Measurements from ENCODE around the gene NDP.

Gene NDP

GRCh38 chrX:44017676-44018075 lies 44.5 kb upstream of the NDP start:
- no peak overlapping the region for H3K4me2 ChIP-seq (ENCODE audit: low read length)
- no peak overlapping the region for H3K27ac ChIP-seq (ENCODE audit: low read length)
- no peak overlapping the region for H2AFZ ChIP-seq (ENCODE audit: low read depth, low read length)
- H3K9me3 ChIP-seq (ENCODE audit: insufficient read depth, low read length): no peaks in the 10 kb centered on the region
- no peaks in the 10 kb centered on the region for H3K79me2 ChIP-seq (ENCODE audit: low read length)
- no peaks in the 10 kb centered on the region for H4K20me1 ChIP-seq (ENCODE audit: insufficient read depth, low read length)
- no peaks in the 10 kb centered on the region for H3K36me3 ChIP-seq (replicated peaks; ENCODE audit: low read depth, low read length)
- no peak overlapping the region for H3K4me3 ChIP-seq (ENCODE audit: low read length)
- no peaks in the 10 kb centered on the region for H3K27me3 ChIP-seq (ENCODE audit: low read depth, low read length)
- peaks cover 3% of the 10 kb centered on the region for H3K4me1 ChIP-seq (ENCODE audit: low read length)
- H3K9ac ChIP-seq (ENCODE audit: low read length): no peak overlapping the region
- TF ChIP-seq EZH2phosphoT487 (IDR thresholded peaks at IDR 0.05; ENCODE audit: low read depth) (no peak), CTCF (IDR thresholded peaks at IDR 0.05; ENCODE audit: low read depth, low read length) (no peak)

- Histone ChIP-seq H3K36me3 (replicated peaks; ENCODE audit: low read depth, low read length) (no peaks in the 10 kb centered on the region), H3K27ac (ENCODE audit: low read length) (no peak overlapping the region), H3K27me3 (ENCODE audit: low read depth, low read length) (no peaks in the 10 kb centered on the region), H4K20me1 (ENCODE audit: insufficient read depth, low read length) (no peaks in the 10 kb centered on the region), H3K9ac (ENCODE audit: low read length) (no peak overlapping the region), H3K4me3 (ENCODE audit: low read length) (no peak overlapping the region), H2AFZ (ENCODE audit: low read depth, low read length) (no peak overlapping the region), H3K79me2 (ENCODE audit: low read length) (no peaks in the 10 kb centered on the region), H3K4me1 (ENCODE audit: low read length) (peaks cover 7% of the 10 kb centered on the region), H3K4me2 (ENCODE audit: low read length) (no peak overlapping the region), H3K9me3 (ENCODE audit: insufficient read depth, low read length) (no peaks in the 10 kb centered on the region)
- TF ChIP-seq EZH2phosphoT487 (IDR thresholded peaks at IDR 0.05; ENCODE audit: low read depth): no peak
- TF ChIP-seq CTCF (IDR thresholded peaks at IDR 0.05; ENCODE audit: low read depth, low read length): no peak
Measured at GRCh38 chrX:44016906-44017305, 43.7 kb upstream of the NDP start.

- peak overlapping the region; percentile 32; the same call in 1 of the 2 replicates for H3K4me2 ChIP-seq (ENCODE audit: low read length)
- H3K9me3 ChIP-seq (ENCODE audit: insufficient read depth, low read length): no peaks in the 10 kb centered on the region
- H4K20me1 ChIP-seq (ENCODE audit: insufficient read depth, low read length): no peaks in the 10 kb centered on the region
- no peak overlapping the region for H2AFZ ChIP-seq (ENCODE audit: low read depth, low read length)
- H3K4me1 ChIP-seq (ENCODE audit: low read length): peaks cover 7% of the 10 kb centered on the region
- H3K79me2 ChIP-seq (ENCODE audit: low read length): no peaks in the 10 kb centered on the region
- no peak overlapping the region for H3K27ac ChIP-seq (ENCODE audit: low read length)
- H3K4me3 ChIP-seq (ENCODE audit: low read length): no peak overlapping the region
- H3K36me3 ChIP-seq (replicated peaks; ENCODE audit: low read depth, low read length): no peaks in the 10 kb centered on the region
- TF ChIP-seq EZH2phosphoT487 (IDR thresholded peaks at IDR 0.05; ENCODE audit: low read depth) (no peak), CTCF (IDR thresholded peaks at IDR 0.05; ENCODE audit: low read depth, low read length) (no peak)
- H3K9ac ChIP-seq (ENCODE audit: low read length): no peak overlapping the region
- H3K27me3 ChIP-seq (ENCODE audit: low read depth, low read length): no peaks in the 10 kb centered on the region
Measured at GRCh38 chrX:44012484-44013096, 39.4 kb upstream of the NDP start.

- H3K4me3 ChIP-seq (ENCODE audit: low read length): no peak overlapping the region
- no peaks in the 10 kb centered on the region for H4K20me1 ChIP-seq (ENCODE audit: insufficient read depth, low read length)
- H3K9ac ChIP-seq (ENCODE audit: low read length): no peak overlapping the region
- no peaks in the 10 kb centered on the region for H3K79me2 ChIP-seq (ENCODE audit: low read length)
- no peaks in the 10 kb centered on the region for H3K36me3 ChIP-seq (replicated peaks; ENCODE audit: low read depth, low read length)
- no peak overlapping the region for H3K27ac ChIP-seq (ENCODE audit: low read length)
- H3K9me3 ChIP-seq (ENCODE audit: insufficient read depth, low read length): no peaks in the 10 kb centered on the region
- no peak overlapping the region for H3K4me2 ChIP-seq (ENCODE audit: low read length)
- TF ChIP-seq CTCF (IDR thresholded peaks at IDR 0.05; ENCODE audit: low read depth, low read length): no peak
- no peak for TF ChIP-seq EZH2phosphoT487 (IDR thresholded peaks at IDR 0.05; ENCODE audit: low read depth)
- no peak overlapping the region for H2AFZ ChIP-seq (ENCODE audit: low read depth, low read length)
- H3K27me3 ChIP-seq (ENCODE audit: low read depth, low read length): no peaks in the 10 kb centered on the region
- peaks cover 7% of the 10 kb centered on the region for H3K4me1 ChIP-seq (ENCODE audit: low read length)
Measured at GRCh38 chrX:44011506-44011905, 38.3 kb upstream of the NDP start.

All from OCI-LY3 (cell line).